Mucosa of rectum (tissue), 2 donors: ENCODE measurements around the gene ALS2CL.

Experiments
- H3K27ac ChIP-seq, 2 donors: one replicate each; pipeline ENCODE4 v1.7.0; 2013; ENCODE audit warnings: inconsistent platforms in 2 of 2, low read depth in 2 of 2, low read length in 2 of 2
- H3K27me3 ChIP-seq, 2 donors: one replicate each; pipeline ENCODE4 v1.7.0; 2013; ENCODE audit warnings: low read length in 2 of 2; ENCODE audit not compliant: control insufficient read depth in 2 of 2, insufficient read depth in 2 of 2
- H3K36me3 ChIP-seq, 2 donors: one replicate each; pipeline ENCODE4 v1.7.0; 2013; ENCODE audit warnings: low read length in 2 of 2; ENCODE audit not compliant: control insufficient read depth in 2 of 2, insufficient read depth in 2 of 2
- H3K4me1 ChIP-seq, 2 donors: one replicate each; pipeline ENCODE4 v1.7.0; 2013; ENCODE audit warnings: low read length in 2 of 2, mild to moderate bottlenecking in 1 of 2; ENCODE audit not compliant: control insufficient read depth in 2 of 2, insufficient read depth in 2 of 2
- H3K4me3 ChIP-seq, 2 donors: one replicate each; pipeline ENCODE4 v1.7.0; 2013; ENCODE audit warnings: low read length in 2 of 2
- H3K9ac ChIP-seq, 2 donors: one replicate each; pipeline ENCODE4 v1.7.0; 2013; ENCODE audit warnings: low read length in 2 of 2, low read depth in 1 of 2, mild to moderate bottlenecking in 1 of 2
- H3K9me3 ChIP-seq, 2 donors: one replicate each; pipeline ENCODE4 v1.7.0; 2013; ENCODE audit warnings: low read length in 2 of 2; ENCODE audit not compliant: control insufficient read depth in 2 of 2
- donor health status: healthy.
- donor health status: Normal muscosa, but diverticular disease.

ALS2CL gene

GRCh38 chr3:46619845-46620778 lies 73.4 kb downstream of the ALS2CL start:
- H3K4me3 ChIP-seq = no peak overlapping the region
- no peaks in the 10 kb centered on the region for H3K9me3 ChIP-seq

More at GRCh38 chr3:46619845-46620778, 73.4 kb downstream of the ALS2CL start:
- no peak overlapping the region for H3K27ac ChIP-seq
- H3K36me3 ChIP-seq = no peaks in the 10 kb centered on the region
- H3K9ac ChIP-seq = no peak overlapping the region
- no peaks in the 10 kb centered on the region for H3K27me3 ChIP-seq
- H3K4me1 ChIP-seq = peaks cover 0 to 2% of the 10 kb centered on the region in 2 donors
